SK-N-MC (cell line): ENCODE data around the gene ZDHHC19.

ENCODE experiments used
- EZH2 ChIP-seq: fragments of 200-600 bp; sonication (generic); IDR thresholded peaks from one replicate; pipeline ENCODE4 v1.6.1; 2017; ENCODE audit warnings: antibody characterized with exemption
- FOXP2 ChIP-seq: optimal IDR thresholded peaks from 2 replicates; pipeline ENCODE3; 2011; ENCODE audit warnings: mild to moderate bottlenecking, moderate library complexity; ENCODE audit not compliant: insufficient read depth; ENCODE audit errors: extremely low read length, control extremely low read depth
- POLR2AphosphoS5 ChIP-seq: IDR thresholded peaks from 2 replicates; pipeline ENCODE4 v1.6.1; 2012; ENCODE audit warnings: mild to moderate bottlenecking, low read depth, low read length, borderline replicate concordance

- no peak for TF ChIP-seq POLR2AphosphoS5
- TF ChIP-seq EZH2, result no peak
- no peak for TF ChIP-seq FOXP2
These were observed 18.0 kb downstream of the ZDHHC19 start for GRCh38 chr3:196193133-196193735.
